ENCODE data around the gene ARHGEF28.

DNA sequence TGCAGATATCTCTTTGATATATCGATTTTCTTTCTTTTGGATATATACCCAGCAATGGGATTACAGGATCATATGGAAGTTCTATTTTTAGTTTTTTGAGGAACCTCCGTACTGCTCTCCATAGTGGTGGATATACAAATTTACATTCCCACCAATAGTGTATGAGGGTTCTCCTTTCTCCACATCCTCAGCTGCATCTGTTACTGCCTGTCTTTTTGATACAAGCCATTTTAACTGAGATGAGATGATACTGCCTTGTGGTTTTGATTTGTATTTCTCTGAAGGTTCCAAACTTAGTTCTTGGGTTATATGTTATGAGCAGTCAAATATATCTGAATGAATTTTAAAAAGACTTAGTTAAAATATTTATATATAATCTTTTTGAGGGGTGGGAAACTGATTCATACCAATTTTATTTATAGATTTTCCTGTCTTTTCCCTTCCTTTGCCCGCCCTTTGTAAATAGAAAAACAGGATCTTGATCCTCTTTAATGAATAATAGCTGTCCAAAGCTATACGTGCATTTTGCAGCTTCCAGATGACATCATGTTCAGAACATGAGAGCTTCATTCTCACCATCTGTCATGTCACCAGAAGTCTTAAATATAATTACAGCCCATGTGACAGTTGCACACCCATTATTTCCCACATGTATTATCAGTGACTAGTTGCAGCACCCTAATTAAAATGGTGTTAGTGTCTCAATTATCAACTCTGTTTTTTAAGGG, 6.2 kb upstream of the ARHGEF28 start:
- no peak for TF ChIP-seq CTCF (IDR thresholded peaks at IDR 0.05)
- TF ChIP-seq POLR2A (IDR thresholded peaks at IDR 0.05): no peak

Measured in right lobe of liver (tissue), 4 donors.